GM12874 (cell line): Measurements from ENCODE around the gene CCDC24.

ENCODE experiments used
- CTCF ChIP-seq: IDR thresholded peaks from 2 replicates; pipeline ENCODE4 v1.5.1; 2011; ENCODE audit warnings: low read depth, mild to moderate bottlenecking, control low read depth, low read length, moderate library complexity; ENCODE audit not compliant: insufficient read depth

CCDC24 gene

GRCh38 chr1:44015206-44015605, 23.8 kb downstream of the CCDC24 start:
- TF ChIP-seq CTCF = no peak

- no peak for TF ChIP-seq CTCF
Measured at GRCh38 chr1:44016041-44016889, 24.9 kb downstream of the CCDC24 start.

GRCh38 chr1:44016890-44017400, 25.5 kb downstream of the CCDC24 start:
- no peak for TF ChIP-seq CTCF

GRCh38 chr1:44019466-44019948, 28.1 kb downstream of the CCDC24 start:
- no peak for TF ChIP-seq CTCF

GRCh38 chr1:44020464-44020863, 29.1 kb downstream of the CCDC24 start:
- TF ChIP-seq CTCF = no peak

GRCh38 chr1:44021156-44021555, 29.8 kb downstream of the CCDC24 start:
- no peak for TF ChIP-seq CTCF

GRCh38 chr1:44021581-44022321, 30.4 kb downstream of the CCDC24 start:
- no peak for TF ChIP-seq CTCF
